ENCODE results near the gene HMGCS2.

Gene HMGCS2

DNA sequence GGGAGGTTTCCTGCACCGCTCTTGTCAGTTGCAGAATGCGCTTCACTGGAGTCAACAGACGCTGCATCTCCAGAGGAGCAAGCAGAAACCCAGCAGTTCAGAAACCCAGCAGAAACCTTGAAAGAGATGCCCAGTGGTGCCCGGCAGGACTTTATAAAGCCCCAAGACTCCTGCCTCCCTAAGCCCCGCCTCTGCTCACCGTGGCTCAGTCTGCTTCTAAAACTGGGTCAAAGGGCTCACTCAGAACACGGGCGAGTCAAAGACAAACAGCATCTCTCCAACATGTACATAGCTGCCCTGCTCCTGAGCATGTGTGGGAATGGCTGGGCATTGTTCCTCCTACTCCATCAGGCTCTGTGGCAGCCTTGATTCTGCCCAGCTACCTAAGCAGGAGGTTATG, at the start of gene HMGCS2:
TSS of gene HMGCS2 (minus strand) at position 128 of the 400 bp plus-strand sequence. CDS start at position 67, 61 bp downstream.
- no peak for DNase-seq (ENCODE audit: low spot score)

DNA sequence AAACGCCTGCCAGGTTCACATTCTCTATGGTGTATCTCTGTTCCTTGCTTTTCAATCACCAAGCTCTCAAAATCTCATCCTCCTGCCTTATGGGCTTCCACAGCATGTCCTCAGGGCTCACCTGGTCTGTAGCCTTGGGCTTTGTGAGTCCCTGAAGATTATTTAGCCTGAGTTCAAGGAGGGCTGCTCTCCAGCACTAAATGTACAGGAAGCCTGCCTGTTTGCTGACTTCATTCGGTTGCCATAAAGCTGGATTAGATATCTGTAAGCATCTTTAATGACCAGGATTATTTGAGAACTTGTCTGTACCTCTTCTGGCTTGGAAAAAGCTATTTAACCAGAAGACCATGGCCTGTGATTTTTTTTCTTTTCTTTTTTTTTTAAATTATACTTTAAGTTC, 49.5 kb upstream of the HMGCS2 start:
- no peak for DNase-seq (ENCODE audit: low spot score)

DNA sequence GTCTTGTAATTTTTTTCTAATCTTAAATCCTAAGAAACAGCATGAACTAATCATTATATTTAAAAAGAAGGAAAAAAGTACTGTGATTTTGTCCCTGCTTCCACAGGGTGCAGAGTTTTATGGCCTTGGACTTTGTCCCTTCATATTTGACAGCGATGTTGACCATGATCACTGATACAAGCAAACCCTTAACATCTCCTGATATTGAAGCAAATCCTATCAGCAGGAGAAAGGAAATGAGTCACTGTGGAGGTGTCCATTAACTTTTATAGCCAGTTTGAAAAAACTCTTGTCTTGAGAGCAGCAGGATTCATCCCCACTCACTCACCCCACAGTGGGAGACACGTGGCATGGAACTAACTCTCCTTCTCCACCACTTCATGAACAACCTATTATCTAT, 47.7 kb upstream of the HMGCS2 start:
- DNase-seq (ENCODE audit: low spot score) = no peak

DNA sequence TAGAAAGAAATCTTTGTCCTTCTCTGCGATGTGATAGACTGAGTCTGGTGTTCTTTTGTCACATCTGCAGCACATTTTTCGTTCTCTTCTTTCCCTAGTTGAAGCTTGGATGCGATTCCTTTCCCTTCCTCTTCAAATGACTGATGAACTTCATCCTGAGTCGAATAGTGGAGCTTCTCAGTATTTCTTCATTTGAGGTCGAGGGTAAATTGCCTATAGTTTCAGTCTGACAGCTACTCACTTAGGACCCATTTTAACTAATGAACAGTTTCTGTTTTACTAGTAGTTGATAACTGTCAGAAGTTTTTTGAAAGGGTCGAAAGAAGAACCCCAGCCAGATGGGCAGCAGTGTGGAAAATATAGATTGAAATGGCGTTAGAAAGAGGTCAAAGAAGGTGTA, 47.2 kb upstream of the HMGCS2 start:
- DNase-seq (ENCODE audit: low spot score) = no peak

GRCh38 chr1:119815361-119815760, 46.7 kb upstream of the HMGCS2 start:
- DNase-seq (ENCODE audit: low spot score) = no peak

DNA sequence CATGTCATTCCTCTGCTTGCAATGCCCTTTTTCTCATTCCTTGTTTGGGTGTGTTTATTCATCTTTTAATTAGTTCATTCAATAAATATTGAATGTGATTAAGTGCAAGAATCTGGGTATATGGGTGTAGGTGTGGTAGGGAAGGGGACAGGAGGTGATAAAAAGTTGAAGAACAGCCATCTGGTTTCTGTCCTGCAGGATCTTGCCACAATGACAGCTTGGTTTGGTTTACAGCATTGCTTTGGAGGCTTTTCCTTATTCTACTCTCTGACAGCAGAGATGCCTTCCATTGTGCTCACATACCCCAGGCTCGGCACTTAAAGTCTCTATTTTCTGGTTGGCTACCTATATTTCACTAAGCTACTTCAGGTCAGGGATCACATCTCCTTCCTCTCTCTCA, 45.6 kb upstream of the HMGCS2 start:
- DNase-seq (ENCODE audit: low spot score) = no peak

DNA sequence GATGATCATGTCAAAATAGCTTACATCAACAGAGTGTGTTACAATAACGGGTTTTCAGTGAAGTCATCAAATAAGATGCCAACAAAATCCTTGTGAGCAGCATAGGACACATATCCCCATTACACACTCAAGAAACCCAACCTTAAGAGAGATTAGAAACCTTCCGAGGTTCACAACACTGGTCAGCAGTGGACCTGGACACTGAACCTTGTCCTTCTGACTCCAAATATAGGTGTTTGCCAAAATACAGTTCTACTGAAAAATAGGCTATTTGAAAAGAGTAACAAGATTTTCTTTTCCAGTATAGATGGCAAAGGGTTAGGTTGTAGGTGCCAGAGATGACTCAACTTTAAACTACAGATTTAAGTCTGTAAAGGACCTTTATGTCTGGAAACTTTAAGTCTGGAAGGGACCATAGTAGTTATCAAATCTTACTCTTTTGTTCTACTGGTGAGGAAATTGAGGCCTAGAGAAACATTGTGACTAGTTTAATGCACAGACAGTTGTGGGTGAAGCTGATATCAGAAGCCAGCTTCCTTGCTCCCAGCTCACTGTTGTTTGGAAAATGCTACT, 43.4 kb upstream of the HMGCS2 start:
- DNase-seq (ENCODE audit: low spot score) = no peak

- no peak for DNase-seq (ENCODE audit: low spot score)
These were observed 42.7 kb upstream of the HMGCS2 start, which contains the start of gene REG4 for GRCh38 chr1:119811387-119811786. Gene REG4 (minus strand): TSS chr1:119811460. CDS start chr1:119808769, 2,691 bp downstream.

DNA sequence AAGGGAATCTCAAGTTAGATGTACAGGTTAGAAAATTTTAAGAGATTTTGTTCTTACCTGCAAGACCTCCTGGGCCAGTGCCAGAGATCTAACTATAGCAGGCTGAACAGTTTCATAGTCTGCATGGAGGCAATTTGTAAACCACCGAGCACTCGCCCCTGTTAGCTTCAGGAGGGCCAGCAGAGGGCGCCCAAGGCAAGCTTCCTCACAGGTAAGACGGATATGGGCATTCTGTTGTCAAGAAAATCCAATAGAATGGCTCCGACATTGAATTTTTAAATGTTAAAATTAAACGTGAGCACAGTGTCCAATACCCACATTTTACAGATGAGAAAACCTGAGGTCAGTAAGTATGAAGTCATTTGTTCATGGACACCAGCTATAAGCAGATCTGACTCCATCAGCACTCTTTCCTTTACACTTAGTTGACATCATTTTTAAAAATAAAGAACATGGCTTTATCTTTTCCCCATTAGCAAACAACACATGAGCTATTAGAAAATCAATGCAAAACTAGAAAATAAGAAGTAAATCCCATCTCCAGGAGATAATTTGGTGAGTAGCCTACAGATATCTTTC, 40.4 kb upstream of the HMGCS2 start:
- DNase-seq (ENCODE audit: low spot score) = peak; percentile 53

DNA sequence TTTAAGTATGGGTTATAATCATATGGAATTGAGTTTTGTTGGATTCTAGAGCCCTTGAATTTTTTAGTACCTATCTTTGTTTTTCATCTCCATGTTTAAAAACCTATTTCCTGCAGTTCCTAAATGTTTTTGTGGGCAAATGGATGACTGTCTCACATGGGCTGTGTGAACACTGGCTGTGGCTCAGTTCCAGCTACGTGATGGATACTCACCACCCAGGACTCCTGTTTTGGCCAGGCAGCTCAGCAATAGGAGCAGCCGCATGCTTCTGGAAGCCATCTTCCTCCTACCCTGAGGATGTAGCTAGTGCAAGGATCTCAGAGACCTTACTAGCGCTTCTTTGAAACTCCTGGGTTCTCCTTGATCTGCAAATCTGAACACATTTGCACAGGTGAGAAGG, 39.8 kb upstream of the HMGCS2 start:
- no peak for DNase-seq (ENCODE audit: low spot score)

DNA sequence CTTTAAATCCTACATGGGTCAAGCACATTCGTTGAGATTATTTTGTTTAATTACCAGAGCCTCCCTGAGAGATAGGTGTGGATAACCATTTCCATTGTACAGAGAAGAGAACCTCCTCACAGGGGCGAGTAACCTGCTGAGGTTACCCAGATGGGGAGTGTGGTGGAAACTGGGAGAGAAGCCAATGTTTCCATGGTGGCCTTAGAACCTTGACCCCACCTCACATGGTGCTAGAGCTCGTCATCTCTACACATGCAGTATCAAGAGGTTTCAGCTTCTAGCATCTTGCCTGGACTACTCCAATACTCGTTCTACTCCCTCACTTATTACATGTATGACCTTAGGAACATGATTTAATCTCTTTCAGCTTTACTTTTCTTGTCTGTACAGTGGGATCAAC, 37.8 kb upstream of the HMGCS2 start:
- no peak for DNase-seq (ENCODE audit: low spot score)

GRCh38 chr1:119805746-119806145, 37.0 kb upstream of the HMGCS2 start:
- DNase-seq (ENCODE audit: low spot score) = no peak

DNA sequence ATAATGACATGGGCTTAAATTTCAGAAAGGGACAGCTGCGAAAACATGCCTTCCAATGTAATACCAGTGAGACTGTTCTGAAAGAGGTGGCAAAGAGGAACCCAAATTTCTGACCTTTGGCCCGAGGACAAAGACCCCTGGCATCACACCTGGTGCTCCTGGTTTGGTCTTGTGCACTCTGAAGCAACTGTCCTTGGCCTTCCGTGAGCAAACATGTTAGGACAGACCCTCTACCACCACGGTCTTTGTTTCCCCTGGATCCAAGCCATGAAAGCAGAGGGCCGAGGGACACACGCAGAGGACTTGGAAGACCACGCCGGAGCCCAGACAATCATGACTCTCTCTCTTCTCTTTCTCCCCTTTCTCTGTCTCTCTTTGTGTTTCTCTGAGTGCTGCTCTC, 36.5 kb upstream of the HMGCS2 start:
- DNase-seq (ENCODE audit: low spot score) = no peak

DNA sequence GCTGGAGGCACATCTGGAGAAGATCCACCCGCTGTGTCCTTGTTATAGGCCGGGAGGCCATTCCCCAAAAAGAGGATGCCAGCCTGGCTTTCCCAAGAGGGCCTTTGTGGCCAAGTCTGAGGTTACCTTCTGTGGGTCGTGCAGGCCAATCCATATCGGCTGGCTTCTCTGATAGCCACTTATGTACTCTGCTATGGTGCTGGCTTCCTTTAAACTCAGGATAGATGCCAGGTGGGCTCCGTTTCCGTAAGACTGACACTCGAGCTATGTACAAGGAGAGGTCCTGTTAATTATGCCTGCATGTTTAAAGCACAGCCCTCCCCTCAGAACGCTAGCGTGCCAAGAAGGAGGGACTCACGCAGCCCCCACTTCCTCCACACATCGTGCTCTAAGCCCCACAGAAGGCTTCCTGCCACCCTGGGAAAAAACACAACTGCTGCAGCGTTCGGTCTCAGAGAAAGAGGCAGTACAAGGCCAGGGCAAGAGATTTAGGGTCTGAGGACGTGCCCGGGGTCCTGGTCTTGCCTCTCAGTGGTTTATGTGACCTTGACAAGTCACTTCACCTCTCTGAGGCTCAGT, 31.0 kb upstream of the HMGCS2 start:
- DNase-seq (ENCODE audit: low spot score) = no peak

- no peak for DNase-seq (ENCODE audit: low spot score)
These were observed 30.3 kb upstream of the HMGCS2 start for GRCh38 chr1:119799003-119799402.

GRCh38 chr1:119797606-119798005, 28.9 kb upstream of the HMGCS2 start:
- no peak for DNase-seq (ENCODE audit: low spot score)

GRCh38 chr1:119797162-119797561, 28.5 kb upstream of the HMGCS2 start:
- no peak for DNase-seq (ENCODE audit: low spot score)

GRCh38 chr1:119795261-119796200, 26.8 kb upstream of the HMGCS2 start:
- DNase-seq (ENCODE audit: low spot score) = no peak

DNA sequence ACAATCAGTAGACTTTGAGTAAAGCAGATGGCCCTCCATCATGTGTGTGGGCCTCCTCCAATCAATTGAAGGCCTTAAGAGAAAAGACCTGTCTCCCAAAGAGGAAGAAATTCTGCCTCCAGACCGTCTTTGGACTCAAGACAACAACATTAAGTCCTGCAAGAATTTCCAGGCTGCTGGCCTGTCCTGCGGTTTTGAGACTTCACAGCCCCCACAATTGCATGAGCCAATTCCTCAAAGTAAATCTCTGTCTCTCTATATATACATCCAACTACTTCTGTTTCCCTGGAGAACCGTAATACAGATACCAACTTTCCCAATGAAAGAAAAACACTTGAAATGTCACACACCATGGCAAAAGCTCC, 26.2 kb upstream of the HMGCS2 start:
- no peak for DNase-seq (ENCODE audit: low spot score)

- no peak for DNase-seq (ENCODE audit: low spot score)
These were observed 25.6 kb upstream of the HMGCS2 start for GRCh38 chr1:119794230-119794875.

DNA sequence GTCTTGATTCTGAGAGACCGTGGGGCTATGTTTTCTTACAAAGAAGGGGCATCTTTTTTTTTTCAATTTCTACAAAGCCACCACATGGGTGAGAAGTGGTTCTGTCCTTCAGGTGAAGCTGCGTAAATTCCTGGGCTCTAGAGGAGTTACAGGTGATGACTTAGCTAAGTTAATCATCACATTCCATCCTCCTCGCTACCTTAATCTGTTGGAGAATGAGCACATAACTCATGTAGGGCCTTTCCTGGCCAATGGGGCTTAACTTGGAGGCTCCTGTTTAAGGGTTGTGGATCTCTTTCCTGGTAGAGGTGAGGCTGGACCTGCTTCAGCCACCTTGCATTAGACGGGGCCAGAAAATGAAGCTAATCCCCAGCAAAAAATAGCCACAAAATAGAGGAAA, 22.7 kb upstream of the HMGCS2 start:
- no peak for DNase-seq (ENCODE audit: low spot score)

DNA sequence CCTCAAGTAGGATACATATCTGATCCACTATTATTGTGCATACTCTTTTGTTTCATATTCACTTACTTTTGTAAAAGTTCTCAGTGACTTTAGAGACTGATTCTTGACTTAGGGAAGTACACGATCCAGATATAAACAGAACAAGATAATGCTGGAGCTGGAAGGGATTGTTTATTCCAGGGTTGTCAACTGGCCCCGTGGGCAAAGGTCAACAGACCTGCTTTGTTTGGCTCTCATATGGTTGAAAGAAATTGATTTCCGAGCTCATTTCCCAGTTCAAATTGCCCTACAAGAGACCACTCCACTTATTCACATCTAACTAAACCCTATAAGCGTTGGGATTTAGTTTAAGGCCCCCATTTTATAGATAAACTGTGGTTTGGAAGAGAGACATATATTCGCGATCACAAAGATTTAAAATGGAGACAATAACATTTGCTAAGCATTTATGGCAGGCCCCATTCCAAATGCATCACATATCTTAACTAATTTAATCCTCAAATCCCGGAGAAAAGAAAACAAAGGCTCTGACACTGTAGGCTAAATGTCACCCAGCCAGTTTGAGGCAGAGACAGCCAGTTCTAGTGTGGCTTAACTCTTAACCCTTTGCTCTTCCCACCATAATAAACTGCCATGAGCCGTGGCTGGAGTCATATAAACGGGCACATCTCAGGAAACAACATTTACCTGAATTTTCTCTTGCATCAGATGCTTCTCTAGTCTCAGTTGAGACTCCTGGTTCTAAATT, 21.9 kb upstream of the HMGCS2 start:
- no peak for DNase-seq (ENCODE audit: low spot score)
